Nasal cavity respiratory epithelium epithelial cell of viscerocranial mucosa (primary cell): ENCODE data around the gene TNFRSF1B. TPM values are rescaled to one million over a fixed set of nuclear protein-coding genes. Genes with fewer than 3 reads are reported as not detected.

ENCODE experiments used
- total RNA-seq: library from RNA; depleted of rRNA; stranded (reverse); fragments of >200 nt; gene quantifications from 2 replicates; pipeline ENCODE4 v1.2.3, GENCODE V29; 2014

The TNFRSF1B gene
- 0.07 TPM in 1 of 2 replicates, not detected in the other for total RNA-seq

DNA sequence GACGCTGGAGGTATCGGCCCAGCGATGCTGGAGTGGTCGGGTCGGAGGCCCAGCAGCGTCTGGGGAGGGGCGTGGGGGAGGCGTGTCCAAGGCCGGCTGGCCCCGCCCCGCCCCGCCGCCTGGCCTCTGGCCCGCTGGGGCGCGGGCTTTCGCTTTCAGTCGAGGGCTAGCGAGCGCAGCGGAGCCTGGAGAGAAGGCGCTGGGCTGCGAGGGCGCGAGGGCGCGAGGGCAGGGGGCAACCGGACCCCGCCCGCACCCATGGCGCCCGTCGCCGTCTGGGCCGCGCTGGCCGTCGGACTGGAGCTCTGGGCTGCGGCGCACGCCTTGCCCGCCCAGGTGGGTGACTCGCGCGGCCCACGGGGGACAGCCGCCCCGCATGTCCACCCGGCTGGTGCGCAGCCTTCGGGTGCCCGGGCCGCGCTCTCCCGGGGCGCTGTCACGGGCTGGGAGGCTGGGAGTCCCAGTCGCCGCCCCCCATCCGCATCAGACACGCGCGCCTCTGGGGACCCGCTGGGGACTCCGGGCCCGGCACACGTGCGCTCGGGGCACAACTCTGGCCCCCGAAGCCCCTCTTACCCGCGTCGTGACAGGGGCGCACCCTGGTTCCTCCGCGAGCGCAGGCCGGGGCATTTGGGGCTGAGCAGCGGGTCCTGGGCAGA lies at the start of gene TNFRSF1B:
Gene TNFRSF1B (plus strand): TSS at position 158 of the 659 bp plus-strand sequence. CDS start 101 bp downstream, at position 259.

GRCh38 chr1:12229835-12230548 lies 63.2 kb downstream of the TNFRSF1B start, which contains the start of gene VPS13D:
Gene VPS13D, plus strand, starts transcription at chr1:12230030. Its CDS starts 4,237 bp downstream, at chr1:12234267.

Other genes with a start within 250 kb of the TNFRSF1B start
- 55.4 and 72.0 TPM in 2 replicates for gene KIAA2013, start 240.6 kb upstream of the TNFRSF1B start, total RNA-seq
- 56.7 and 184 TPM in 2 replicates for gene PLOD1, start 232.3 kb upstream of the TNFRSF1B start, total RNA-seq
- 105 and 135 TPM in 2 replicates for gene MFN2, start 186.5 kb upstream of the TNFRSF1B start, total RNA-seq
- gene MIIP, start 147.5 kb upstream of the TNFRSF1B start, total RNA-seq = 25.5 and 34.9 TPM in 2 replicates
- not detected in 2 replicates for gene TNFRSF8, start 103.7 kb upstream of the TNFRSF1B start, total RNA-seq
- 36.2 and 66.6 TPM in 2 replicates for gene VPS13D, start 63.0 kb downstream of the TNFRSF1B start, total RNA-seq